GM12874 (cell line): ENCODE data around the gene TMEM221.

Source experiments
- TF ChIP-seq, protein P1 (sequence below): IDR thresholded peaks from 2 replicates; pipeline ENCODE4 v1.5.1; 2011; ENCODE audit warnings: low read depth, mild to moderate bottlenecking, control low read depth, low read length, moderate library complexity; ENCODE audit not compliant: insufficient read depth

The TMEM221 gene

DNA sequence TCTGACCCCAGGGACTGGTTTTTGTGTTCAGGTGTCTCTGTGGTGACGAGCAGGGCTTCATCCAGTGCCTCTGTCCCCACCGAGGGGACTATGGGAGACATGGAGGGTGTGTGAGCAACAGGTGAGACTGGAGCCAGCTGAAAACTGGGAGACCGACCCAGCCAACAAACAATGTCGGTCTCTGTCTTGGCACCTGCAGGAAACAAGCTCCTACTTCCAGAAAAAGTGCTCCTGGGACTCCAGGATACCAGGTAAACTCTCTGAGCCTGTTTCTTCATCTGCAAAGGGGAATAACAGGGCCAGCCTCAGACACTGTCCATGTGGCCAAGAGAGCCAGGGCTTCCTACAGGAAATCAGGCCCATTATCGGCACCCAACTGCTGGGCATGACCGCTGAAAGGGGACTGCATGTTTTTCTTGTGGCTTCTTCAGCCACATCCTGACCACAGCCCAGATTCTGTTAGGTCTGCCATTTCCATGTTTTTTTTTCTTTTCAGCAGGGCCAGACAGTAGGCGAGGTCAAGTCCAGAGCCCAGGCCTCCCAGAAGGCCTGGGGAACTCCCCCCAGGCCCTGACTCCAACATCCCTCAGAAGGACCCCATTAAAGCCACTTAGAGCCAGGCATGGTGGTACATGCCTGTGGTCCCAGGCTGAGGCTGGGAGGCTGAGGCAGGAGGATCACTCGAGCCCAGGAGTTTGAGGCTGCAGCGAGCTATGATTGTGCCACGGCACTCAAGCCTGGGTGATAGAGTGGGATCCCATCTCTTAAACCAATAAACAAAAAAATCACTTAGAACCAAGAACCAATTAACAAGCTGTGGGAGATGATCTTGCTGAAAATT, 42.2 kb downstream of the TMEM221 start:
- TF ChIP-seq, protein P1, sequence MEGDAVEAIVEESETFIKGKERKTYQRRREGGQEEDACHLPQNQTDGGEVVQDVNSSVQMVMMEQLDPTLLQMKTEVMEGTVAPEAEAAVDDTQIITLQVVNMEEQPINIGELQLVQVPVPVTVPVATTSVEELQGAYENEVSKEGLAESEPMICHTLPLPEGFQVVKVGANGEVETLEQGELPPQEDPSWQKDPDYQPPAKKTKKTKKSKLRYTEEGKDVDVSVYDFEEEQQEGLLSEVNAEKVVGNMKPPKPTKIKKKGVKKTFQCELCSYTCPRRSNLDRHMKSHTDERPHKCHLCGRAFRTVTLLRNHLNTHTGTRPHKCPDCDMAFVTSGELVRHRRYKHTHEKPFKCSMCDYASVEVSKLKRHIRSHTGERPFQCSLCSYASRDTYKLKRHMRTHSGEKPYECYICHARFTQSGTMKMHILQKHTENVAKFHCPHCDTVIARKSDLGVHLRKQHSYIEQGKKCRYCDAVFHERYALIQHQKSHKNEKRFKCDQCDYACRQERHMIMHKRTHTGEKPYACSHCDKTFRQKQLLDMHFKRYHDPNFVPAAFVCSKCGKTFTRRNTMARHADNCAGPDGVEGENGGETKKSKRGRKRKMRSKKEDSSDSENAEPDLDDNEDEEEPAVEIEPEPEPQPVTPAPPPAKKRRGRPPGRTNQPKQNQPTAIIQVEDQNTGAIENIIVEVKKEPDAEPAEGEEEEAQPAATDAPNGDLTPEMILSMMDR = no peak

DNA sequence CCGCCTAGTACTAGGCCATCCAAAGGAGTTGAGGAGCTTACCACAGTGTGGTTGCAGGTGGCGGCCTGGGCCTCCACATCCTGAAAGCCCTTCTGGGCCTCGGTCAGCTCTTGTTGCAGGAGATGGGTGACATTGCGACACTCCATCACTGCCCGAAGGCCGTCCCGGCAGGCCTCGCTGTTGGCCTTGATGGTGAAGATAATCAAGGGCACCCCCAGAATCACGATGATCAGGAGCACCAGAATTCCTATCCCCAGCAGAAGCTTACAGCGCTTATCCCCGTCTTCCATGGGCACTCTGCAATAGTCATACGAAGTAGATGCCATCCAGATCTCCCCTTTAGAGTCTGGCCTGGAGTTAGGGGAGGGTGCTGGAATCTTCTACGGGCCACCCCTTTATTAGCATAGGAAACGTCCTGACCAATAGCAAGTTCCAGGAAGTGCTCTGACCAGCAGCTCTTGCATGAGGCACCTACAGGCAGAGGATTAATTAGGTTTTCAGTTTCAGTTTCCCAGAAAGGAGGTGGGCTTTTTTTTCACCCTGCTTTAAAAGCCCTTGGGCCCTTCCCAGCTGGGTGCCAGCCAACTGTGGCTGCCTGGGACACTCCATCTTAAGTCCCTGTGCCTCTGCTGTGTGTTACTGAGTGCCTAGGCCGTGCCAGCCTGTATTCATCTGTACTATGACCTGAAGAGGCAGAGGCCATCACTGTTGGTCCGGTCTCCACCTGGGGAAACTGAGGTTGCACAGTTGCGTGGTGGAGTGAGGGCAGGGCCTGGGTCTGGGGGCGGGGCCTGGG, 43.0 kb downstream of the TMEM221 start, which contains the start of gene BST2:
Gene BST2 (minus strand): TSS at position 381 of the 796 bp plus-strand sequence. CDS start 55 bp downstream, at position 326.
- TF ChIP-seq, protein P1 = no peak

DNA sequence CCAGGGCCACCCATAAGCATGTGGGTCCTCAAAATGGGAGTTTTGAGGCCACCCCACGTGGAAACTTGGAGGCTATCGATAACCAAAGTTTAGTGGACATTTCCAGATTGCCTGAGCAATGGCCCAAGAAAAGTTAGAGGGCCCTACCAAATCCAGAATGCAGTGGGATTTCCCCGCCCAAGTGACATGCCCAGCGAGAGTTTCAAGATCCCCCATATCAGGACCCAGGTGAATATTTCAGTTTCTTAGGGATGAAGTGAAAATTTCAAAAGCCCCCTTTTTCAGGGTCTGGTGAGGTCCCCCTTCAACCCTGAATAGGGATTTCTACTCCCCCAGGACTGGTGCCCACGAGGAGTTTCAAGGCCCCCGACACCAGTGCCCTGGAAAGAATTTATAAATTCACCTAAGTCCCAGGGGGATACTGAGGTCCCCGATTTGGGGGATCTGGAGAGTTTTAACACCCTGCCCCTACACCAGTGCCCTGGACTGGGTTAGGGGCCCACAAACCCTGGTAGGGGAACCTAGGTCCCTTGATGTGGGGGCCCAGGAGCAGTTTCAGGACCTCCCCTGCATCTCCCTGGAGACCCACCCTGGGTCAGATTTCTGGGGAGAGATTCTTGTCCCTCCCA, 43.7 kb downstream of the TMEM221 start:
- TF ChIP-seq, protein P1 = no peak

DNA sequence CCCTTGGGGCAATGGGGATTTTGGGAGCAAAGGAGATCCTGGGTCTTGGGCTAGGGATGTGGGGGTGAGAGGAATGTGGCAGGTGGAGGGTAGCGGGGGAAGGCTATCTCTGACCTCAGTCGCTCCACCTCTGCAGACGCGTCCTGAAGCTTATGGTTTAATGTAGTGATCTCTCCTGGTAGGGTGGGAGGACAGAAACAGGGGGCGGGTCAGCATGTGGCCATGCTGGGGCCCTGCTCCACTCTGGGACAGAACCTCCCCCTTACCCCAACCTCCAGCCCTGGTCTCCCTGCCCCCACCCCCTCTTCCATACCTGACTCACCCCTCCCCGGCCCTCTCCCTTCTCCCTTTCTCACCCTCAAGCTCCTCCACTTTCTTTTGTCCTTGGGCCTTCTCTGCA, 44.5 kb downstream of the TMEM221 start:
- TF ChIP-seq, protein P1 = no peak

DNA sequence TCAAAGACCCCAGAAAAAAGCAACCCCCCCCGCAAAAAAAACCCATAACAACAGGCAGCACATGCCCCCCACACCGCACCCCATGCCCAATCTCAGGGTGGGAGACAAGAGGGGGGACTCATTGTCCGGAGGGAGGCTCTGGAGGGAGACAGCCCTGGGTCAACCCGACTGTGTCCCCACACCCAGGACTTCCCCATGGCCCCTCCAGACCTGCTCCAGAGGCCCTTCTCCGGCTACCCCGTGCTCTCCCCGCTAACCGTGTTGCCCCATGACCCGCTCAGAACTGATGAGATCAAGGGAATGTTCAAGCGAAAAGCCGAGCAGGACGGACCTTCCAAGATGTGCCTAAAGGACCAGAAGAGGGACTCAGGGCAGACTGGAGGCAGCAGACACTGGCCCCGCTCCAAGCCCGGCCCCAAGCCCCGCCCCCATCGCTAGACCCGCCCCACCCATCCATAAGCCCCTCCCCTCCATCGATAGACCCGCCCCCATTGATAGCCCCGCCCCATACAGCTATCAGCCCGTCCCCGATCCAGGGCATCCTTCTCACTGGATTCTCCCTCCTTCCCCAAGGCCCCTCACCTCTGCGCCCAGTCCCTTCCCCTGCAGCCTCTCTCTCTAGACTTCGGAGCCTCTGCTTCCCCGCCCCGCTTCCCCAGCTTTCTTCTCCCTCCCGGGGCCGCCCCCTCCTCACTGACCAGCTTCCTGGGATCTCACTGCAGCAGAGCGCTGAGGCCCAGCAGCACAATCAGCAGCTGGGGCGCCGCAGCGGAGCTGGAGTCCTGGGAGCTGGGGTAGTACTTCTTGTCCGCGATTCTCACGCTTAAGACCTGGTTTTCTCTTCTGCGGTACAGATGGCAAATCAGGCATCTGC, 45.2 kb downstream of the TMEM221 start:
- TF ChIP-seq, protein P1 = no peak

DNA sequence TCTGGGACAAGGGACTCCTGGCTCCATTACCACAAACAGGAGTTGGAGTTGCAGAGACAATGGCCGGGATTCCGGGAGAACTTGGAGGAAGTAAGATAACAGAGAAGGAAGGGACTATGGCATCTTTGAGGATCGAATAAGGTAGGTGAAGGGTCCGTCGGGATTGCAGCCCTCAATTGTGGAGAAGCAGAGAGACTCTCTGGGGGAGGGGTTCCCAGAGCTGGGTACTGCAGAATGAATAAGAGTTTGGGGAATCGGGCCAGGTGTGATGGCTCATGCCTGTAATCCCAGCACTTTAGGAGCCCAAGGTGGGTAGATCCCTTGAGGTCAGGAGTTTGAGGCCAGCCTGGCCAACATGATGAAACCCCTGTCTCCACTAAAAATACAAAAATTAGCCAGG, 46.8 kb downstream of the TMEM221 start:
- TF ChIP-seq, protein P1 = no peak
